Anterior cingulate cortex (tissue), 58 donors: ENCODE measurements around the gene DHRS7B.
"Not testable (repeated sequence)": the region's sequence is repeated elsewhere in the genome, so short reads cannot be mapped to it uniquely, and the experiment has no call there.

Experiments used
- DNase-seq, 58 donors: peaks; one replicate each; lab custom pipeline; 2025; lab: John Stamatoyannopoulos, UW

Gene DHRS7B

DNA sequence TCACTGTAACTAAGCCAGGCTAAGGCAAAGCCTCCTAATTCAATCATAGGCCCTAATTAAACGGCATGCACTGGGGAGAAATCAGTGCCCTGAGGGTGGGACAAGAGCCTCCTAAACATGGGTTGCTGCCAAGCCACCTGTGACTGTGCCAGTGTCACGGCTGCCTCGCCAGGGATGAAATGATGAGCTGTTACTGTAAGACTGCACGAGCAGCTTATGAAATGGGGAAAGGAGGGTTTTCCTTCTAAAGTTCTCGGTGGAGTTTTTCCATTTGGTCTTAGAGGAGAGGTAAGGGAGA is 74.5 kb downstream of the DHRS7B start:
- DNase-seq, result no peak

DNA sequence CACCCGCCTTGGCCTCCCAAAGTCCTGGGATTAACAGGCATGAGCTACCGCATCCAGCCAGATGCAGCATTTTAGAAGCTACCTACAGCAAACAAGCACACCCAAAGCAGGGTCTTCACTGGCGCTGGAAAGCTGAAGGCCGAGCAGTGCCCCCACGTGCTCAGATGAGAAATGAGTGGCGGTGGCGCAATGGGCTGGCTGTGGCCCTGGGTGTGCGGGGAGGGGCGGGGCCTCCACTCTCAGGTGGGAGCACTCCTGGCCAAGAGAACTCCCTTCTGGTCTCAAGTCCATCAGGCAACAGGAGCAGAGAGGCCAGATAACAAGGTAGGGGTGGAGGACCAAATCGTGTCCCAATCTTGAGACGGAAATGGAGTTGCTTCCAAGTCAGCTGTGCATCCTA is 75.1 kb downstream of the DHRS7B start:
- no peak for DNase-seq

DNA sequence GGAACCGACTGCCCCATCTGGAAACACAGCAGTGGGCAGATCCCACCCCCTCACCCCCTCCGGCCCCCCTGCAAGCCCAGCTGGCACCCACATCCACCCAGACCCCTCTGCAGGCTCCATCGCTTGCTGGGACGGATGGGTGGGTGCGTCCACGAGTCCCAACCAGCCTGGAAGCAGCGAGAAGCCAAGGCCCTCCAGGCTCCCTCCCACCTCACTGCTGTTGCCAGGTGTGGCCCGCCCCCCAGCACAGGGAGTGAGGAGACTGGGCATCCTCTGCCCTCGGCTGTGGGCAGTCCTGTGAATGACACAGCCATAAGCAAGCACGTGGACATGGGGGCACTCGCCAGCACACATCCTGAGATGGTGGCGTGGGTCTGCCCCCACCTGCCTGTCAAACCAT is 75.7 kb downstream of the DHRS7B start:
- no peak for DNase-seq

DNA sequence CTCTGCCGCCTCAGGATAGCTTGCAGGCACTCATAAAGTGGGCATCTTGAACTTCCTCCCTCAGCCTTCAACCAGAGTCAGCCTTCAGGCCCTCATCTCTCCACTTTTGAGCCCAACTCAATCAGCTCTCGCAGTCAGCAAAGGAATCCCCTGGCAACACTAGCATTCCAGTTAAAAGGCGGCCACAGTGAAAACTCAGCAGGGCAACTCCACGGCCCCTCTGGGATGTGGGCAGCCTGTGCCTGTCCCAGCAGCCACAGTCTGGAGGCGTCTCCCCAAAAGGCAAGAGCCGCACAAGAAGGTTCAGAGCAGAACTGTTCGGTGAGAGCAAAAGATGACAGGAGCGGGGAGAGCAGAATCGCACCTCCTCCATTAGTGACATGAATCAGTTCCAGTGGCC is 78.2 kb downstream of the DHRS7B start:
- no peak for DNase-seq

DNA sequence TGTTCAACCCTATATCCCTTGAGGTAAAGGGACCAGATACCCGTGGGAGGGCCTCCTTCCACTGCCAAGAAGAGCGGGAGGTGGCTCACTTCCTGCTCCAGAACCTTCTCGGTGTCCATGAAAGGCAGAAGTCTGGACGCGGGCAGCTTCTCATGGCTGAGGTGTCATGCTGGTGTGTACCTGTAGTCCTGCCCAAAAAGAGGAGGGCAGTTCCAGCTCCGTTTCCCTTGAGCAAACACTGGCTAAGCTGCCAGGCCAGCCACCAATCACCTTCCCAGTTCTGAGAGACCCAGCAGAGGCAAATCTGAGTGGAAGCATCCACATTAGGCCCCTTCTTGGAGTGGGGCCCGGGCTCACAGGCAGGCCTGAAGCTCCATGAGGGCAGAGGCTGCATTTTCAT is 81.6 kb downstream of the DHRS7B start:
- DNase-seq, result no peak

DNA sequence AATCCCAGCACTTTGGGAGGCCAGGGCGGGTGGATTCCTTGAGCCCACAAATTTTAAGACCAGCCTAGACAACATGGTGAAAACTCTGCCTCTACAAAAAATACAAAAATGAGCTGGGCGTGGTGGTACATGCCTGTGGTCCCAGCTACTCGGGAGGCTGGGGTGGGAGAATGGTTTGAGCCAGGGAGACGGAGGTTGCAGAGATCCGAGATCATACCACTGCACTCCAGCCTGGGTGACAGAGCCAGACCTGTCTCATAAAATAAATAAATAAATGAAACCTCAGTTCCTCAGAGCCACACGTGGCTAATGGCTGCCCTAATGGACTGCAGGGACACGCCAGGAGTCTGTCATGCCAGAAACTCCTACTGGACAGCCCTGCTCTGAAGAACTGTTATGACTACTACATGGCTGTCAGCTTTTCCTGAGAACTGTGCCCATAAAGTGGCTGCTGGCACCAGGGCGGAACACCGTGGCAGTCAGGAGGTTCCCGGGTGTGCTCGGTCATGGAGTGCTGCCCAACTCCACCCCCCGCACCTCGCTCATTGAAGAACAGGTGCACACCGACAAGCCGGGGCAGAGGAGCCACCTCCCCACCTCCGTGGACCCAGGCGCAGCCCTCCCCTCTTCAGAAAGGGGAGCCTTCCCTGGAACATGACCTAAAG is 82.9 kb downstream of the DHRS7B start:
- DNase-seq, result no peak

DNA sequence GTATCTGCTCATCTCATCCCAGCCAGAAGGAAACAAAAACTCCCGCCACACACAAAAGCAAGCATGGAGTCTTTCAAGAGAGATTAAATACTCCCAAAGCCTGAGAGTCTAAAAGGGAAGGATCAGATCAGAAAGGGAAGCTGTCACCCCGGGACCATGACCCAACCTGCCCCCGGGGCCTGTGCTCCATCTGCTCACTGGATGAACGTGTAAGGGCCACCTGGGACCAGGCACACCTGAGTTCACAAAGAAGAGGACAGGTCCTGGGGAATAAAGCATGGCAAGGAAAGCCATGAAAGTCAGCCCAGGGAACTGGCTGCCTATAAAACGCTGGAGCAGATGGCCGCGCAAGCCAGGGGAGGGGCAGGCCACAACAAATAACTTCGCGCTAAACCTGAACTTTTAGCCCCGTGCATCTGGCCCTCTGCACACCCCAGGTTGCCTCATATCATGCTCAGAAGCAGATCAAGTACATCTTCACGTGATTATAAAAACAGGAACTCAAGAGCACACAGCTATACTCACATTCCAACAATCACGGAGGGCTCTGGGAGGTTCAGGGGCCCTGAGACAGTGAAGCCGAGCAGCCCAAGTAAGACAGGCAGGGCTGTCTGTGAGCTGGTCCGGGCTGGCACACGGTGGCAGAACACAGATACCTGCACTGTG is 83.8 kb downstream of the DHRS7B start:
- DNase-seq, result no peak

DNA sequence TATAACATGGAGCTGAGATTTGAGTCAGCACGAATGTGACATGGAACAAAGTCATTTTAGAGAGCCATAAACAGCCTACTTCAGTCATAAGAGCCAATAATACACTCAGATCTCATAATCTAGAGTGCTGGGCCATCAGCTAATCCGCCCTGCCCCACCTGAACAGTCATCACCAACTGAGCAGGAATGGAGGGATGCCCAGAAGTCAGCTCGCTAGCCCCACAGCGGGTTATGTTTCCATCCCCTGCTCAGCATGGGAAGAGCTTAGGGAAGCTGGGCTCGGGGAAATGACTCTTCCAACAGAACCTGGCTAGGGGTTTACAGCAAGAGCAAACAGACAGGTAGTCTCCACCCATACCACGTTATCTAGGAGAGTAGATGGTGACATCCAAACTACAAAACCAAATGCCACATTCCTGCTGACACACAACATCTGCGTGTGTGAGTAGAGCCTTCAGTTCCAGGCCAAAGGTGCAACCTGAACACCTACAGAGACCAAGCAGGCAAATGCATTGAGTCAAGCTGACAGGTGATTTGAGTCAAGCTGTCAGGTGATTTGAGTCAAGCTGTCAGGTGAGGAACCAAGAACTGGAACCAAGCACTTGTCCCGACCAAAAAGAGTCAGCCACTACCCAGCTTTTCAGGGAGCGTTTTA is 85.2 kb downstream of the DHRS7B start:
- DNase-seq, result no peak

DNA sequence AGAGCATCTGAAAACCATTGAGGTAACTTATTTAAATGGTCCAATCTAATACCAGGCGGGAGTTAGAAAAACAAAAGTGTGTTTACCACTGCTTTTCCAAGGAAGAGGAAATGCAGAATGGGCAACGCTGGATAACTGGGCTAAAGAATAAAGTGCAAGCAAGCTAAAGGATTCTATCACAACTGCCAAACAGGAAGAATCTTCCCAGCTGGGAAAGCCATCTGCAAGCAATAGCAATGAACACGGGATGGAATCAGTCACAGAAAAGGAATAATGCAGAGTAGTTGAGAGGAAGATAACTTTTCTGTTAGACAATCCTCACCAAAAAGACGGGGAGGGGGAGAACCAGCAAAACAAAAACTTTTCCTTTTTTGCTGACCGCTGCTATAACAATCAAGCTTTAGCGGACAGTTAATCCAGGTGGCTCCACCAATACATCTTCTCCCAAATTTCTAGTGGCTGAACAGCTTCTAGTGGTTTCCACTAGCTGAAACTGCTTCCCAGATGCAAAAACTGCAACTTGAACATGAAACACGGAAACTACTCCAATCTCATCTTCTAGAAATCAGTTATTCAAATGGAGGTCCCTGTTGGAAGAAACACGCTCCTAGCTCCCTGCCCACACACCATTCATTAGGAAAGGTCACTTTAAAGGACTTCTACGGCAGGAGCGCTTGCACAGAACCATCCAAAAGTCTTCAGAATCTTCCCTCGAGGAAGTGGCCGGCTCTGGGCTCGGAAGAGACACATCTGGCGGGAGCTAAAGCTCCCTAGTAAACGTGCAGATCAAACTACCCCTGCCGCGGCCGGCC is 86.3 kb downstream of the DHRS7B start:
- DNase-seq, result no peak

DNA sequence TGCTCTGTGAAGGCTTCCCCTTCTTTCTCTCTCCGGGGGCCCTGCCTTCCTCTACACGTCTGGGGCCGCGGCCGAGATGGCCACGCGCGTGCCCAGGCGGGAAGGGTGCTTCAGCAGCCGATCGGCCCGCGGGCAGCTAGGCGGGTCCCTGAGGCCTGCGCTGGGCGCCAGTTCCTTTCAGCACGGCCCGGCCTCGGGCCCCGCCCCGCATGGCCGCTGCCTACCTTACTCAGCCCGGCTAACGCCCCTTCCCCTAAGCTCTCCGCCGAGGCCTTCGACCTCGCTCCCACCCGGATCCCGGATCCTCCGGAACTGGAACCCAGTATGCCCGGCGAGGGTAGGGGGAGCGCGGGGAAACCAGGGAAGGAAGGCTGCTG is 86.9 kb downstream of the DHRS7B start:
- DNase-seq, result peak in 4 of 58 donors; percentile 32 to 53 (median 44)

DNA sequence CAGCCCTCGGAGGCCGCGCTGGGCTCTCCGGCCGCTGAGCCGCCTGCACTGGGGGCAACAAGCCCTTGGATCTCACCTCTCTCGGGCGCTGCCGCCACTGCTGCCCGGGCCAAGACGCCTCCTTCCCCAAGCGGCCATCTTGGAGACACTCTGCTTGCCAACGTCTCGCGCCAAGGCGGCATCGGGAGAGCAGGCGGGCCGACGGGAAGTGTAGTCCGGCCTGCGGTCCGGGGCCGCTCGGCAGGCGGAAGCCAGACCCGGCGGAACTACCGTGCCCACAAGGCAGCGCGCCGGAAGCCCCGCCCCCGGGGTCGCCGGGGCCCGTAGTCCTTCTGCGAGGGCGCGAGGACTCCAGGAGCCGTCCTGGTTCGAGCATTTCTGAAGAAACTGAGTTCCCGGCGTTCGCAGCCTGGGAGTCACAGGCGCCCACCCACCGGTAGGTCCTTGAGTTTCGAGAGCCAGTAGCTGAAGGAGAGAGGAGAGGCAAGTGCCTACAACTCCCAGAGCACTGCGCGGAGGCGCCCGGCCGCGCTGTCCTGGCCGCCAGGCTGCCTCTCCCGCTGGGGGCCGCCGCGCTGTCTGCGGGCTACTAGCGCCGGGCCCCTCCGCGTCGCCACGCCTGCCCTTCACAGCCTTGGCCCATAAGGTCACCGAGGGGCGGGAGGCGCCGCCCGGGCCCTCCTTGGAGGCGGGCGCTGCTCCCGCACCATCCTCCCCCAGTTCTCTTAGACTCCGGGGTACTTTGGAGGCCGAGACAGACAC is 87.4 kb downstream of the DHRS7B start, which contains the start of gene TMEM11:
TMEM11 (minus strand) TSS at position 147 of the 762 bp plus-strand sequence; CDS start at position 138, 9 bp downstream.
- peak; percentile 66 to 98 (median 94) for DNase-seq

DNA sequence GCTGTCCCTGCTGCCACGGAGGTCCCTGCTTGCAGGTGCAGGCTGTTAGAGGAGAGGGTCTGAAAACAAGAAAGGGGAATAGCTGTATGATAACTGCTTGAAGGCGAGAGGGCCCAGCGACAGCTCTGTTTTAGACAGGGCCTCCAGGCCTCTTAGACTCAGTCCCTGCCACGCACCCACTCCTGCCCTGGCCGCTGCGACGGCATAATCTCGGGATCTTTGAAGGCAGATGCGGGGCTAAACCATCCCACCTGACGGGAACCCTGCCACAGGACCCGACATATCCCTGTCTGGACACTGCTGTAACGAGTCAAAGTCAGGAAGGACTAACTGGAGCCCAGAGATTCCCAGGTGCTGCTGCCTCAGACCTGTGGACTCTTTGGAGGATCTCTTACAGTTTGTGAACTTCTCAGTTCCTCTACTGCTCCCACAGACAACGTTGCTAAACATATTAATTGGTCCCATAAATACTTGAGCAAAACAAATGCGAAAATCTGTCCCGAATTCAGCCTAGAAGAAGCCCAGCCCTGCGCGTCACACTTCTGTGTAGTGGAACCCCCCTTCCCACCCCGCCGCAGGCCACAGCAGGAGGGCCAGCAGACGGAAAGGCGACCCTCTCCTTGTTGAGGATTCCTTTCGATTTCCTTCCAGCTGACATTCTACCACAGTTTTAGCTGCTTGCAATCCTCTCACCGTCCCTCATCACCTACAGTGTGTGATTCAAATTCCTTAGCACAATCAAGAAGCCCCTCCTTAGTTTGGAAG is 88.2 kb downstream of the DHRS7B start:
- peak in 7 of 58 donors; percentile 37 to 68 (median 54) for DNase-seq

DNA sequence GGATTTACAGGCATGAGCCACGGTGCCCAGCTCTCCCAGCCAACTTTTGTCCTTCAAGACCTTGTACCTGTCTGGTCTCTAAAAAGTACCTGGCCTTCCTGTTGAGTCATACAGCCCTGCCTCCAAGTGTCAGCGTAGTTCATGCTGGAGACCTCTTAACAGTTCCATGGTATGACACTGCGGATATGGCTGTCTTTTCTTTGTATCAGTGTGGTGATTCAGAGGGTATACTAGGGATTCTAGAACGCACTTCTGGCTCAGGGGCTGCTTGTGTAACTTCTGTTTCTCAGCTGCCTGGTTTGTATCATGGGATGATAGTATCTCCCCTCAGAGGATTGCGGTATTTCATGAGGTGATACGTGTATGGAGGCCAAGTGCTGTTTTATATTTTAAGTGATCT is 89.2 kb downstream of the DHRS7B start:
- DNase-seq, result no peak

DNA sequence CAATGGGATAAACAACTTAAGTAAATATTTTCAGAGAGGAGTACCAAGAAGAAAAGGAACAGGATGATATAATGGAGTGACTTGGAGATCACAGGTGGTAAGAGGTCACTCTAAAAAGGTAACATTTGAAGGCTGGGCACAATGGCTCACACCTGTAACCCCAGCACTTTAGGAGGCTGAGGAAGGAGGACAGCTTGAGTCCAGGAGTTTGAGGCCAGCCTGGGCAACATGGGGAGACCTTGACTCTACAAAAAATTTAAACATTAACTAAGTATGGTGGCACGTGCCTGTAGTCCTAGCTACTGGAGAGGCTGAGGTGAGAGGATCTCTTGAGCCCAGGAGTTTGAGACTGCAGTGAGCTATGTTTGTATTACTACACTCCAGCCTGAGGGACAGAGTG is 90.6 kb downstream of the DHRS7B start:
- DNase-seq, result no peak

DNA sequence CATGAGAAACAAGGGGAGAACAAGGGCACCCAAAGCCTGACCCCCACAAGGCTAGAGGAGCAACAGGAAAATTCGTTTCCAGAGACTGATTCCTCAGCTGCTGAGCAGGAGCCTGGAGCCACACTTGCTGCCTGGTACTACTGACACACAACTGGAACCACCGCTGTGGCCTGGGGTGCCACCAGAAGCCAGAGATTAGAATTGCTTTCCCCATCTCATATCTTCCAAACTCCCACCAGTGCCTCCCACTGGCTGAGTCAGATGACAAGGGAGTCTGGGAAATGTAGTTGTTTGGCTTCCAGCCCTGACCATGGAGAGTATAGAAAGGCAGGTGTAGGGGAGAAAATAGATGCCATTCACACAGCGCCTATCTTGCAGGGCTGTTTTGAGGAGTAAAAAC is 91.3 kb downstream of the DHRS7B start:
- DNase-seq, result no peak

DNA sequence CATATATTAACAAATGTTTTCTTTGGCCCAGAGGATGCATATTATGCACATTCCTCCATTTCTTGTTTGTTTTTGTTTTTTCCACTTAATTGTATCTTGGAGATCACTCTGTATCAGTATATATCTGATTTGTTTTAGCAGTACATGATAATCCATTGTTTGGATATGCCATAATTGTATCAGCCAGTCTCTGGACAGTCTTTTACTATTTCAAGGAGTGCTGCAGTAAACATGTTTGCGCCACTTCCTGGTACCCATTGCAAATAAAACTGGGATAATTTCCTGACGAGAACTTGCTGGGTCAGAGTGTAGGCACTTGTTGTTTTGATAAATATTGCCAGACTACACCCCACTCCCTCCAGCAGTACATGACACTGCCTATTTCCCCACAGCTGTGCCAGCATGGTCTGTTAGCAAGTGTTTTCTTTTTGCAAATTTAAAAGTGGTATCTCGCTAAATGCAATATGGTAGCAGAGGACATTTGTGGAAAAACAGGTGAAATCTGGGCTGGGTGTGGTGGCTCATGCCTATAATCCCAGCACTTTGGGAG is 92.1 kb downstream of the DHRS7B start:
- no peak for DNase-seq

DNA sequence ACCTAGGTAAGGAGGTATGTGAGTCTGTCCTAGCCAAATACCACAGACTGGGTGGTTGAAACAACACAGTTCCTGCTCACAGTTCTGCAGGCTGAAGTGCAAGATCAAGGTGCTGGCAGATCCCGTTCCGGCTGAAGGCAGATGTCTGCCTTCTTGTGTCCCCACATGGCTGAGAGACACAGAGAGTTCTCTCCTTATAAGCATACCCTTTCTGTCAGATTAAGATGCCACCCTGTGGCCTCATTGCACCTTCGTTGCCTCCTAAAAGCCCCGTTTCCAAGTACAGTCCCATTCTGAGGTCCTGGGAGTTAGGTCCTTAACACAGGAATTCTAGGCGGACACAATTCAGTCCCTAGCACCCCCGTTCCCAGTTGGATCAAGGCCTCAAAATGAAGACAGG is 96.3 kb downstream of the DHRS7B start:
- no peak for DNase-seq

DNA sequence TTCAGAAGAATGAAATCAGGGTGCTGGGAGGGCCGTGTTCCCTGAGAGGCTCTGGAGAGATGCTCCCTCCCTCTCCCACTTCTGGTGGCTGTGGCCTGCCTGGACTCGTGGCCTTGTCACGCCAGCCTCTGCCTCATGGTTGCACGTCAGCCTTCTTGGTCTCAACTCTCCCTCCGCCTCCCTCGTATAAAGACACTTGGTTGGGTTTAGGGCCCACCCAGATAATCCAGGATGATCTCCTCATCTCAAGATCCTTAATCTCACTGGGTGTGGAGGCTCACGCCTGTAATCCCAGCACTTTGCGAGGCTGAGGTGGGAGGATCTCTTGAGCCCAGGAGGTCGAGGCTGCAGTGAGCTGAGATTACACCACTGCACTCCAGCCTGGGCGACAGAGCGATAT is 100.5 kb downstream of the DHRS7B start:
- DNase-seq, result not testable (repeated sequence)

DNA sequence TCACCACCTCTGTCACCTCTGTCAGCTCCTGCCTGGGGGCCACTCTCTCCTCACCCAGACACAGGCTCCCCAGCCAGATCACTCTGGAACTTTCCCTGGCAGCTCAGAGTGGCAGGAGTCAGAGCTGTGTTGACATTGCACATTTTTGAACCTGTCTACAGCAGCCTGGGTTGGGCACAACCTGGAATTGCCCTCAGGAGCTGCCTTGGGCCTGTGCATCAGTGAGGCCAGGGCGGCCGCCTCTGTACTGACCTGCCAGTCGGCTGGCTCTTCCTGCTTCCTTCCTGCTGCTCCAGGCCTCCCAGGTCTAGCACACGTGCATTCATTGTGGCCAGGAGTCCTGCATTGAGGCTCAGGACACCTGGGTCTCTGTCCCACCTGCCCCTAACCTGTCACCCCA is 101.3 kb downstream of the DHRS7B start:
- DNase-seq, result no peak
